Psoas muscle (tissue), 8 donors: ENCODE measurements around the gene PEX11A. TPM values are rescaled to one million over a fixed set of nuclear protein-coding genes. Genes with fewer than 3 reads are reported as not detected.

Experiments
- ATAC-seq, 4 donors: fragments of 200-7000 bp; cut with Tn5 transposase; one replicate each; pipeline ENCODE4 v1.9.1; 2020; ENCODE audit warnings: moderate library complexity in 3 of 4, mild to moderate bottlenecking in 2 of 4
- DNase-seq, 2 donors: peaks; one replicate each; pipeline ENCODE4 v3.0.0-alpha.2; 2020
- H3K27ac ChIP-seq: fragments of 200-600 bp; one replicate; pipeline ENCODE4 v1.8.0; 2022
- H3K27me3 ChIP-seq, 3 donors: fragments of 200-600 bp in 1 of 3; one replicate each; pipeline versions ENCODE4 v1.6.1 to v1.8.0; 2013 to 2022; ENCODE audit warnings: low read length in 2 of 3, mild to moderate bottlenecking in 2 of 3, moderate library complexity in 1 of 3; ENCODE audit not compliant: insufficient read depth in 3 of 3
- H3K36me3 ChIP-seq, 2 donors: fragments of 200-600 bp in 1 of 2; one replicate each; pipeline versions ENCODE4 v1.6.1 to v1.8.0; 2013 to 2022; ENCODE audit warnings: low read depth in 1 of 2, mild to moderate bottlenecking in 1 of 2, moderate library complexity in 1 of 2; ENCODE audit not compliant: insufficient read depth in 1 of 2
- H3K4me1 ChIP-seq: fragments of 200-600 bp; one replicate; pipeline ENCODE4 v1.8.0; 2022
- H3K4me3 ChIP-seq: fragments of 200-600 bp; one replicate; pipeline ENCODE4 v1.8.0; 2022; ENCODE audit warnings: mild to moderate bottlenecking
- H3K9me3 ChIP-seq: fragments of 200-600 bp; one replicate; pipeline ENCODE4 v1.8.0; 2022
- WGBS, 3 donors: extraction: QIAGEN DNeasy Blood & Tissue Kit; methylation state at CpG; one replicate each; pipeline versions ENCODE4 v1.1.6 to v1.1.7; 2013; 5-methylcytosine and 5-hydroxymethylcytosine counted together
- intact Hi-C, 2 donors: fragments of 100-400 bp; cut with DNase I; formaldehyde crosslinking; loops; one replicate each; pipeline versions ENCODE4 v1.11.0 to v1.14.2; 2022
- polyA plus RNA-seq, 3 donors: library from polyadenylated mRNA; stranded (reverse); fragments of 200-250 nt; gene quantifications; one replicate each; pipeline ENCODE4 v1.2.3, GENCODE V29; 2013
- total RNA-seq, 4 donors: library from RNA; stranded (reverse); fragmentation: NEBNext Ultra II Directional in 2 of 4; extraction: Animal tissue kit (Norgen Biotek cat#: 25700) in 2 of 4; gene quantifications; one replicate each; pipeline versions ENCODE4 v1.2.1 to v1.2.4, GENCODE V29; 2021 to 2023
- TF ChIP-seq, protein P1 (sequence below): fragments of 200-600 bp; IDR thresholded peaks from one replicate; pipeline ENCODE4 v1.8.0; 2022; ENCODE audit warnings: antibody characterized with exemption
- donor health status: healthy with polysubstance abuse.
- donor health status: DM: no; HTN: no; CAD: no; lungs with moderate emphysema.
- donor health status: Bipolar disorder and iron deficiency.
- donor health status: healthy.
- donor health status: DM: yes; HTN: yes; CAD: no.
- donor health status: DM: no; HTN: no; CAD: no.
- donor health status: DM: no; HTN: no; CAD: no.
- donor health status: DM: yes; HTN: yes; CAD: no.

PEX11A gene
- total and polyA plus RNA-seq, 7 donors = 5.5 to 14.2 (median 9.8) TPM

DNA sequence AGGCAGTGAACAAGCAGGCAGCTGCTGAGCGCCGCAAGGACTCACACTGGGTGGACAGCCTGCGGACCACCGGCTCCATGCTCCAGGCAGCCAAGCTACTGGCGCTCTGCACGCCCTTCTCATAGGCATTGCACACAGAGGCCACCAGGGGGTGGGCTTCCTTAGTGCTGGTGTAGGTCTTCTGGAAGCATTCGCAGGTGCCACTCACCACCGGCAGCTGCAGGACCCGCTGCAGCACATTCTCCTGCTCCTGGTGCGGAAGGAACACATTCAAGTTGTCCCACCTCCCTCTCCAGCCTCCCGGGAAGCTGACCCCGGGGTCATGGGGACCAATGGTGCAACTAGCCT is 17.4 kb downstream of the PEX11A start:
- Histone ChIP-seq H3K27me3 (no peaks in the 10 kb centered on the region), H3K27ac (no peak overlapping the region), H3K4me1 (no peaks in the 10 kb centered on the region), H3K9me3 (no peaks in the 10 kb centered on the region), H3K4me3 (no peak overlapping the region), H3K36me3 (no peaks in the 10 kb centered on the region)
- no peak for DNase-seq
- peak in 3 of 4 donors; percentile 38 to 66 (median 58) for ATAC-seq
- TF ChIP-seq, protein P1, sequence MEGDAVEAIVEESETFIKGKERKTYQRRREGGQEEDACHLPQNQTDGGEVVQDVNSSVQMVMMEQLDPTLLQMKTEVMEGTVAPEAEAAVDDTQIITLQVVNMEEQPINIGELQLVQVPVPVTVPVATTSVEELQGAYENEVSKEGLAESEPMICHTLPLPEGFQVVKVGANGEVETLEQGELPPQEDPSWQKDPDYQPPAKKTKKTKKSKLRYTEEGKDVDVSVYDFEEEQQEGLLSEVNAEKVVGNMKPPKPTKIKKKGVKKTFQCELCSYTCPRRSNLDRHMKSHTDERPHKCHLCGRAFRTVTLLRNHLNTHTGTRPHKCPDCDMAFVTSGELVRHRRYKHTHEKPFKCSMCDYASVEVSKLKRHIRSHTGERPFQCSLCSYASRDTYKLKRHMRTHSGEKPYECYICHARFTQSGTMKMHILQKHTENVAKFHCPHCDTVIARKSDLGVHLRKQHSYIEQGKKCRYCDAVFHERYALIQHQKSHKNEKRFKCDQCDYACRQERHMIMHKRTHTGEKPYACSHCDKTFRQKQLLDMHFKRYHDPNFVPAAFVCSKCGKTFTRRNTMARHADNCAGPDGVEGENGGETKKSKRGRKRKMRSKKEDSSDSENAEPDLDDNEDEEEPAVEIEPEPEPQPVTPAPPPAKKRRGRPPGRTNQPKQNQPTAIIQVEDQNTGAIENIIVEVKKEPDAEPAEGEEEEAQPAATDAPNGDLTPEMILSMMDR = no peak
- intact Hi-C loops = no loop called here
- WGBS, 3 donors = 58 to 60% (median 58%) methylated on average over 12 of the region's 12 CpGs

DNA sequence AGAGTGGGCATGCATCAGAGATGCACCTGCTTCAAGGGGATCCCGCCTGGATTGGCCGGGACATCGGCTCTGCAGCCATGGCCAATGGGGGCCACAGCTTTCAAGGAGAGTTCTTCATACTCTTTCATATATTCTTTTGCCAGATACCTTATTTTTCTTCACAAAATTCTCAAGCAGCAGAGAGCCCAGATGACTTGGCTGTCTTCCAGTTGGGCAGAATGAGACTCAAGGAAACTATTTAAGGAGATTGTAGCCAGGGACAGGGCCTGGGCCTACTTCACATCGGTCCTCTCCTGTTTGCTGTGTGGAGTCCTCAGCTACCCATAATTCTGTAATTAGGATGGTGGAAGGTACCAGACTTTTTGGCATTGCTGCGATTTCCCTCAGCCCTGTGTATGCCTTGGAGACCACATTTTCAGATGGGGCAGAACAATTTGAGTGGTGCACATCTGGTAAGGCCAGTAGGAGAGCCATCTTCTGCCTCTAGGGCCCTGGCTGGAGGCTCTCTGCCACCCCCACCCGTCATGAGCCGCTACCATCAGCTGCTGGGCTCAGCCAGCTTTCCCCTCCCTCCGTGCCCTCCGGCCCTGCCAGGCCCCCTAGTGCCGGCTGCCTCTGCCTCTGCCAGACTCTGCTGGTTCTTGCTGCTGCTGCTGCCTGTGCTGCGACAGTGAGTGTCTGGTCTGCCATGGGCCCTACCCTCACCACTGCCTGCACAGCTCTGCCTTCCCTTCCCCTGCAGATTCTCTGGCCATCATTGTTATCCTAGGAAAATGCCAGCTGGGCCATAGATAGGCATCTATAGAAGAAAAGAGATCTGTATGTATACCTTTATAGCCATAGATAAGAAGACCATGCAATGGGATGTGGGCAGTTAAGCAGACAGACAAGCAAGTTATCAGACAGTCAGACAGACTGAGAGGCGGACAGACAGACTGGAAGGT is 18.1 kb downstream of the PEX11A start:
- DNase-seq = no peak
- WGBS, 3 donors = 77 to 86% (median 77%) methylated on average over 12 of the region's 12 CpGs
- Histone ChIP-seq H3K27ac (no peak overlapping the region), H3K4me1 (no peaks in the 10 kb centered on the region), H3K4me3 (no peak overlapping the region), H3K9me3 (no peaks in the 10 kb centered on the region), H3K36me3 (no peaks in the 10 kb centered on the region), H3K27me3 (no peaks in the 10 kb centered on the region)
- intact Hi-C loops = no loop called here
- TF ChIP-seq, protein P1 = no peak
- ATAC-seq = no peak

DNA sequence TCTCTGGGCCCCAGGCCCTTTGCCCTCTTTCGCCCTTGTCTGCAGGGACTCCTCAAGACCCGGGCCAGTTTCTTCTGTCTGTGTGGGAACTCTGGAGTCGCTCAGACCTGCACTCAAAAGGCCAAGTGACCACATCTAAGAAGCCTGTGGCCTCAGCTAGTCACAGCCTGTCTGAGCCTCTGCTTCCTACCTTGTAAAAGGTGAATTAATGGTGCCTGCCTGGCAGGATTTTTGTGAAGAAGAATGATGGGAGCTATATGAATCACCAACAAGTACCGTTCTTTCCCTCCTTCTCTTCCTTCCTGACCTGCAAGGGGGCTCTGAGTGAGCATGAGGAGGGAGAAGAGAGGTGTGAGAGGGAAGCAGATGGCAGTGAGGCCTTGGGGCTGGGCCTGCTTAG is 18.9 kb downstream of the PEX11A start:
- DNase-seq (no peak), ATAC-seq (no peak)
- H3K36me3 ChIP-seq = no peaks in the 10 kb centered on the region
- no peaks in the 10 kb centered on the region for H3K27me3 ChIP-seq
- WGBS, 3 donors = 60 to 85% (median 64%) methylated on average over 3 to 4 of the region's 4 CpGs
- no peak overlapping the region for H3K27ac ChIP-seq
- TF ChIP-seq, protein P1 = no peak
- intact Hi-C loops = loop anchor here in 1 of 2 donors (1.0 kb wide), 1 partner anchor 16 kb away; the partner anchor contains the start of gene KIF7
- no peaks in the 10 kb centered on the region for H3K9me3 ChIP-seq
- no peaks in the 10 kb centered on the region for H3K4me1 ChIP-seq
- H3K4me3 ChIP-seq = no peak overlapping the region

DNA sequence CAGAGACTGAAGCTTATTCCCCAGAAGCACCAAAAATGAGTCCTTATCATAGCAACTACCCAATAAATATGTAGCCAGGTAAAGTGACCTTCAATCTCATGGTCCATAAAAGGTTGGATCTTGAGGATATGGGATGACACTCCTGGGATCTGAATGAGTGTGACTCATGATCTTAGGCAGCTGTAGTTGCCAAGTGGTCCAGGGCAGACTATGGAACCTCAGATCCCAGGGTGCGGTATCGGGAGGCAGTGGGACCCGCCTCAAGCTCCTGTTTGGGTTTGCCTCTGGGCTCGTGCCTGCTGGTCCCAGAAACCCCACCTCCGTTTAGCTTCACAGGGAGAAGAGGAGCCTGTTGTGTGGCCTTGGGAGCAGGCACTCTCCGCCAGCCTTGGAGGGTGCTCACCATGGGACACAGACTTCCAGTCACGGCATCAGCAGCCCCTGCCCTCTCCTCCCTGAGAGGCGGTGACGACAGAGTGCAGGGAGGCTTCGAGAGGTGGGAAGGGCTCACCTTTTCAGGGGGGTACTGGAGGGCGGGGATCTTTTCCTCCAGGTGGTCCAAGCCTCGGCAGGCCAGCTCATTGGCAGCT is 19.5 kb downstream of the PEX11A start:
- intact Hi-C loops = loop anchor here in 1 of 2 donors (1.0 kb wide), 1 partner anchor 16 kb away; the partner anchor contains the start of gene KIF7
- TF ChIP-seq, protein P1 = no peak
- DNase-seq (no peak), ATAC-seq (no peak)
- 82 to 85% (median 84%) methylated on average over 12 of the region's 12 CpGs for WGBS, 3 donors
- H3K4me3 ChIP-seq = no peak overlapping the region
- H3K36me3 ChIP-seq = no peaks in the 10 kb centered on the region
- no peaks in the 10 kb centered on the region for H3K27me3 ChIP-seq
- H3K4me1 ChIP-seq = no peaks in the 10 kb centered on the region
- H3K27ac ChIP-seq = no peak overlapping the region
- H3K9me3 ChIP-seq = no peaks in the 10 kb centered on the region
